ENCODE data around the gene UMODL1. TPM values are rescaled to one million over a fixed set of nuclear protein-coding genes. Genes with fewer than 3 reads are reported as not detected.

The UMODL1 gene
- total and polyA plus RNA-seq, 2 donors (not counting 3 experiments of a cell fraction or from before 2014, with no cell fraction given): not detected

DNA sequence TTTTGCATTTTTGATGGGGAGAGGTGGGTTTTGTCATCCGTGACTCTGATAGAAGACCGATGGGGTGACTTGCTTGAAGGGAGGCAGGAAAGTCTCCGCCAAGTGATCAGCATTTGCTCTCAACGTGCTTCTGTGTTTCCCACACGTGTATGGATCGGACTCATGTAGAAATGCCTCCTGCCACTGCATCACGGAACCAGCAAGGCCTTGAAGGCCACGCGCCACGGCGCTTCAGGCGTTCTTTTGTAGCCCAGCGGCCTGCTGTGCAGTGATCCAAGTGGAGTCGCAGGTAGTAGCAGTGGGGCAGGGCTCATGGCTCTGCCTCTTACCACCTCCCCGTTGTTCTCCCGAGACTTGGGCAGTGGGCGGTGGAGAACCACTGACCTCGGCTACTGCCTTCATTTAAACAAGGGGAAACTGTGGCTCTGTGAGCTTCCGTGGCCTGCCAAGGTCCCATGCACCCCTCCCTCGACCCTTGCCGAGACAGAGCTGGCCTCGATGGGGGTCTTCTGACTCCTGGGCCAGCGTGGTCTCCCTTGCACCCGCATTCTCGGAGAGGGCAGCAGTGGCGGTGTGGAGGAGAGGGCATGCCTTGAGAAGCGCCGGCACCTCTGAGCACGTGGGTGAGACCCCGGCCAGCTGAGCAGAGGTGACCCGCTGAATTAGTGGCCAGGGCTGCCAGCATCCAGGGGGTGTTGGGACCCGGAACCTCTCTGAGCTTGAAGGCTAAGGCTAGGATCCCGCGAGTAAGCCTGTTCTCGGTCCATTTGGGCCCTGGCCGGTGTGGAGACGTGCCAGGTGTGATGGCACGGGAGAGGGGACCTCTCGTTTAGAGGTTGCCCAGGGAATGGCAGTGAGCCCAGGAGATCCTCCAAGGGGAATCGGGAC is 101.7 kb downstream of the UMODL1 start:
- CTCF ChIA-PET: interaction anchor here (0.5 to 1.3 kb wide), 2 partner anchors 137 kb away, joined by 3 to 6 read pairs; no protein-coding TSS in a partner anchor

More for the DNA sequence above, 101.7 kb downstream of the UMODL1 start:
- TF ChIP-seq, protein P1, sequence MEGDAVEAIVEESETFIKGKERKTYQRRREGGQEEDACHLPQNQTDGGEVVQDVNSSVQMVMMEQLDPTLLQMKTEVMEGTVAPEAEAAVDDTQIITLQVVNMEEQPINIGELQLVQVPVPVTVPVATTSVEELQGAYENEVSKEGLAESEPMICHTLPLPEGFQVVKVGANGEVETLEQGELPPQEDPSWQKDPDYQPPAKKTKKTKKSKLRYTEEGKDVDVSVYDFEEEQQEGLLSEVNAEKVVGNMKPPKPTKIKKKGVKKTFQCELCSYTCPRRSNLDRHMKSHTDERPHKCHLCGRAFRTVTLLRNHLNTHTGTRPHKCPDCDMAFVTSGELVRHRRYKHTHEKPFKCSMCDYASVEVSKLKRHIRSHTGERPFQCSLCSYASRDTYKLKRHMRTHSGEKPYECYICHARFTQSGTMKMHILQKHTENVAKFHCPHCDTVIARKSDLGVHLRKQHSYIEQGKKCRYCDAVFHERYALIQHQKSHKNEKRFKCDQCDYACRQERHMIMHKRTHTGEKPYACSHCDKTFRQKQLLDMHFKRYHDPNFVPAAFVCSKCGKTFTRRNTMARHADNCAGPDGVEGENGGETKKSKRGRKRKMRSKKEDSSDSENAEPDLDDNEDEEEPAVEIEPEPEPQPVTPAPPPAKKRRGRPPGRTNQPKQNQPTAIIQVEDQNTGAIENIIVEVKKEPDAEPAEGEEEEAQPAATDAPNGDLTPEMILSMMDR (IDR thresholded peaks at IDR 0.05; ENCODE audit: extremely low read depth in 1 of 2, insufficient read depth in 1 of 2, low read depth in 1 of 2, low read length in 2 of 2): no peak
- TF ChIP-seq FOS (IDR thresholded peaks at IDR 0.05; ENCODE audit: borderline replicate concordance, insufficient read depth, low read length) (no peak), EZH2 (IDR thresholded peaks at IDR 0.05; ENCODE audit: borderline replicate concordance, low read depth, low read length, severe bottlenecking) (no peak), JUN (IDR thresholded peaks at IDR 0.05; ENCODE audit: borderline replicate concordance, insufficient read depth, insufficient read length, low read depth) (no peak), POLR2AphosphoS5 (IDR thresholded peaks at IDR 0.05; ENCODE audit: insufficient read depth, low read depth, low read length) (no peak), POLR2A (IDR thresholded peaks at IDR 0.05; ENCODE audit: low read depth, low read length) (no peak), MYC (IDR thresholded peaks at IDR 0.05; ENCODE audit: low read depth, low read length) (no peak), GATA2 (IDR thresholded peaks at IDR 0.05; ENCODE audit: insufficient read depth, insufficient read length, low read depth, low read length) (no peak)
- TF ChIP-seq, protein P2, sequence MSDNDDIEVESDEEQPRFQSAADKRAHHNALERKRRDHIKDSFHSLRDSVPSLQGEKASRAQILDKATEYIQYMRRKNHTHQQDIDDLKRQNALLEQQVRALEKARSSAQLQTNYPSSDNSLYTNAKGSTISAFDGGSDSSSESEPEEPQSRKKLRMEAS (IDR thresholded peaks at IDR 0.05; ENCODE audit: insufficient read depth, insufficient read length): no peak
- DNase-seq (ENCODE audit: low read depth, low spot score) (no peak), FAIRE-seq (no peak)
- Histone ChIP-seq H4K20me1 (replicated peaks; ENCODE audit: control insufficient read depth, extremely low read depth, insufficient read depth, low read length) (no peaks in the 10 kb centered on the region), H3K4me1 (ENCODE audit: control insufficient read depth, extremely low read depth, insufficient read depth, low read length) (no peaks in the 10 kb centered on the region), H2AFZ (ENCODE audit: low read depth, low read length) (no peak overlapping the region), H3K9ac (replicated peaks; ENCODE audit: extremely low read depth, insufficient read depth, low read length) (no peak overlapping the region), H3K4me2 (ENCODE audit: insufficient read depth, low read length) (no peak overlapping the region), H3K36me3 (ENCODE audit: control insufficient read depth in 2 of 2, extremely low read depth in 1 of 2, insufficient read depth in 2 of 2, low read length in 2 of 2) (no peaks in the 10 kb centered on the region), H3K79me2 (ENCODE audit: control insufficient read depth, insufficient read depth, low read length) (no peaks in the 10 kb centered on the region), H3K27ac (ENCODE audit: insufficient read depth, low read depth, low read length) (no peak overlapping the region), H3K27me3 (ENCODE audit: control insufficient read depth in 2 of 2, insufficient read depth in 2 of 2, low read length in 2 of 2) (peaks cover 0 to 2% of the 10 kb centered on the region in 2 experiments), H3K9me1 (replicated peaks; ENCODE audit: control insufficient read depth, extremely low read depth, insufficient read depth, low read length) (no peaks in the 10 kb centered on the region), H3K4me3 (replicated peaks in 1 of 3; ENCODE audit: insufficient read depth in 1 of 3, low read depth in 1 of 3, low read length in 3 of 3) (no peak overlapping the region), H3K9me3 (replicated peaks; ENCODE audit: control insufficient read depth, insufficient read depth, low read length) (no peaks in the 10 kb centered on the region)
- dilution Hi-C loops (cut with MboI; ENCODE audit: extremely low pct_ligation_motif_present, low sequenced_read_pairs) (no loop called here), intact Hi-C loops (cut with micrococcal nuclease) (no loop called here)
- POLR2A ChIA-PET: no interaction called here
- BruUV-seq (replicated peaks): no TSS peak

Measured in endothelial cell of umbilical vein (primary cell).